NCI-H748 treated with DMSO at 0.1 percent for 48 hours (cell line): ENCODE measurements around the gene RBL1.
"Not testable (repeated sequence)": the region's sequence is repeated elsewhere in the genome, so short reads cannot be mapped to it uniquely, and the experiment has no call there.

Experiments used
- DNase-seq: peaks from one replicate; lab custom pipeline; 2025; lab: John Stamatoyannopoulos, UW

RBL1 gene

GRCh38 chr20:36994221-36994620 lies 101.6 kb downstream of the RBL1 start:
- DNase-seq, result not testable (repeated sequence)

- no peak for DNase-seq
Measured at GRCh38 chr20:36992802-36993334, 102.9 kb downstream of the RBL1 start.

DNA sequence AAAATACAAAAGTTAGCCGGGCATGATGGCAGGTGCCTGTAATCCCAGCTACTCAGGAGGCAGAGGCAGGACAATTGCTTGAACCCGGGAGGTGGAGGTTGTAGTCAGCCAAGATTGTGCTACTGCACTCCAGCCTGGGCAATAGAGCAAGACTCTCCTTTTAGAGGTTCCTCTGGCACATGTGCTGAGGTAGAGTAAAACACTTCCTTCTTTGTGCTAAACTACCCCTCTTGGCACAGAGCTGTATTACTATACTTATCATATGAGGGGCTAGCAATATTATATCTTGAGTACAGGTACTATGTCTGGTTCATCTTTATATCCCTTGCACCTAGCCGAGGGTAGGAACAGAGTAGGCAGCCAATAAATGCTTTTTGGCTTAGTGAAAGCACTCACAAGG lies 104.1 kb downstream of the RBL1 start:
- no peak for DNase-seq

DNA sequence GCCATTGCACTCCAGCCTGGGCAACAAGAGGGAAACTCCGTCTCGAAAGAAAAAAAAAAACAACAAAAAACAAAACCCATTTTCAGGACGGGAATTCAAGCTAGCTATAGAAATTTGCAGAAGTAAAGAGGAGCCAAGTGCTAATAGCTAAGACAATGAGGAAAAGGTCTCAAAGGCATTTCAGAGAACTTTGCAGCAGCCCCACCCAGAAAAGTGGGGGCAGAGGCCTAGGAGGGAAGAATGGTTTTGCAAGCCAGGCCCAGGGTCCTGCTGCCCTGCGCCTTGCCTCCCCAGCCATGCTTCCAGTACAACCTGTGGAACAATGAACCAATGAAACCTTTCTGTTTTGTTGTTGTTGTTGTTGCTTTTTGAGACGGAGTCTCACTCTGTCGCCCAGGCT lies 106.0 kb downstream of the RBL1 start:
- DNase-seq, result no peak

GRCh38 chr20:36988494-36988966 lies 107.3 kb downstream of the RBL1 start:
- no peak for DNase-seq

DNA sequence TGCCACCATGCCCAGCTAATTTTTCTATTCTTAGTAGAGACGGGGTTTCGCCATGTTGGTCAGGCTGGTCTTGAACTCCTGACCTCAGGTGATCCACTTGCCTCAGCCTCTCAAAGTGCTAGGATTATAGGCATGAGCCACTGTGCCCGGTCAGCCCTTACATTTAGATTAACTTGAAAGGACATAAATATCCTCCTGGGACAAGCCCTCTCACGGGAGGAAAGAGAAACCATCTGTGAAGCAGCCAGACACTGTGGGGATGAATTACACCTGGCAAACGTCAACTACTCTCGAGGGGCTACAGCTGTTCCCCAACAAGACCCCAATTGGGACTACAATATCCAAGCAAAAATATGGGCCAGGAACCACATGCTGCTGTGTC lies 111.5 kb downstream of the RBL1 start:
- DNase-seq, result no peak

- no peak for DNase-seq
Measured at GRCh38 chr20:36975099-36975818, 120.5 kb downstream of the RBL1 start.

DNA sequence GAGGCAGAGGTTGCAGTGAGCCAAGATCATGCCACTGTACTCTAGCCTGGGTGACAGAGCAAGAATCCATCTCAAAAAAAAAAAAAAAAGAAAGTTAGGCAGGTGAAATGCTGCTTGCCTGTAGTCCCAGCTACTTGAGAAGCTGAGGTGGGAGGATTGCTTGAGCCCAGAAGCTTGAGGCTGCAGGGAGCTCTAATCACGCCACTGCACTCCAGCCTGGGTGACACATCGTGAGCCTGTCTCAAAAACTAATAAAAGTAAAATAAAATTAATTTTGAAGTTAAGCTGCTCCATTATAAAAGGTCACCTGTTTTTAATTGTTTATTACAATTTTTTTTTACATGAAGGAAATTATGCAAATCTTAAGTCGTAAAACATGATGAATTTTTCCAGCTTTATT lies 121.1 kb downstream of the RBL1 start:
- DNase-seq, result no peak

DNA sequence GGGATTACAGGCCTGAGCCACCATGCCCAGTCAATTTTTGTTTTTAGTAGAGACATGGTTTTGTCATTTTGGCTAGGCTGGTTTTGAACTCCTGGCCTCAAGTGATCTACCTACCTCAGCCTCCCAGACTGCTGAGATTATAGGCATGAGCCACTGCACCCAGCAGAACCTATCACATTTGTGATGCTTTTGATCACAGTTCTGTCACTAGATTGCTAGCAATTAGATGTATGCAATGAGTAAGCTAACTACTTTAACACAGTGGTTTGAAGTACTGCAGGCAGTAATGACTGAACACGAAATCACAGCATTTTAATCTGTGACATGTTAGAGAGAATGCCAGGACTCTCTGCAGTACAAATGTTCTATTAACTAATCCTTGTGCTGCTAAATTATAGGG lies 124.7 kb downstream of the RBL1 start:
- no peak for DNase-seq

DNA sequence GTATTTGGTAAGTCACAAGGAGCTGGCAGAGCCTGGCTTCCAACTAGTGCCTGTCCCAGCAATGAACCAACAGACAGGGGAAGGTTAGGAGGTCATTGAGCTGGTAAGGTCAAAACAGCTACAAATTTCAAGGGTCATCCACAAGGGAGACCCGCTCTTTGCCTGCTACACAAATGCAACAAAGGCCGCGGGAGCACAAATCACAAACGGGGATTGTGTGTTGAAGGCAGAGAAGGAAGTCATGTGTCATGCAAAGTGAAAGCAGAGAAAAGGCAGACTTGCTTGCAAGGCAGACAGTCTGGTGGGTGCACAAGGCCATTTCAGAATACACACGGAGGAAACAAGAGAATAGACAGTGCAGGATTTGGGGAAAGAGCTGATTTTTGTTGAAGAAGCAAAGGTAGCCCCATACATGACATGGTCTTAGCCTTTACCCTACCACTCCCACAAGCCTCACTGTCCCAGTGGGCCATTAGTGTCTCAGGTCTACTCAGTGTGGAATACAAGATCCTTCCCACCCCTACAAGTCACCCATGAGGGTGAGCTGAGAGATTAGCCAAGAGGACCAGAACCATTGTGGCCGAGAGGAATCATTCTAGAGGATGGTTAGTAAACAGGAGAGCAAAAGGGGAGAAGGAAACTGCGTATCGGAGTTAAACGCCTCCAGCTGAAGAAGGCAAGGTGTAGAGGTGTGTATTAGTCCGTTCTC lies 126.2 kb downstream of the RBL1 start:
- DNase-seq, result no peak

DNA sequence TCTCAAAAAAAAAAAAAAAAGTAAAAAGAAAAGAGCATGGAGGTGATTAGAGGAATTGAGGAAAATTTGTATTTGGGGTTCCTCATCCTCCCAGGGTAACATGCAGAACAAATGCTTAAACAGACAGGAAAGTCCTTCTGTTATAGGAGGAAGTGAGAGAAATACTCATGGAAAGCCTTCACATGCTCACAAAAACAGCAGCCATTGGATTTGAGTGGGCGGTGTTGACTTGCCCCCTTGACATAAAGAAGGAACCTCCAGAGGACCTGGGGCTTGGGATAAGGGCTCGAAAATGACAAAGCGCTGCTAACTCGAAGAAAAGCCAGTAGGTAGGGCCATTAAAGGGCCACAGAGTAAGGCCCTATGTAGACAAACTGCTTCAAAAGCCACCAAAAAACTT lies 126.7 kb downstream of the RBL1 start:
- DNase-seq, result no peak

DNA sequence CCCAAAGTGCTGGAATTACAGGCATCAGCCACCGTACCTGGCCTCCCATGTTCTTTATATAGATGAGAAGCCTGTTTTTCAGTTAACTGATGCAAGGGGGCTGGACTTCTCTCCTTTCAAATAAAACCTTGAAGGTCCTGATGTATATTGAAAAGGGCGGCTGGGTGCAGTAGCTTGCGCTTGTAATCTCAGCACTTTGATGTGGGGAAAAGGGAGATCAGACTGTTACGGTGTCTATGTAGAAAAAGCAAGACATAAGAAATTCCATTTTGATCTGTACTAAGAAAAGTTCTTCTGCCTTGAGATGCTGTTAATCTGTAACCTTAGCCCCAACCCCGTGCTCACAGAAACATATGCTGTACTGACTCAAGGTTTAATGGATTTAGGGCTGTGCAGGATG lies 128.2 kb downstream of the RBL1 start:
- no peak for DNase-seq

DNA sequence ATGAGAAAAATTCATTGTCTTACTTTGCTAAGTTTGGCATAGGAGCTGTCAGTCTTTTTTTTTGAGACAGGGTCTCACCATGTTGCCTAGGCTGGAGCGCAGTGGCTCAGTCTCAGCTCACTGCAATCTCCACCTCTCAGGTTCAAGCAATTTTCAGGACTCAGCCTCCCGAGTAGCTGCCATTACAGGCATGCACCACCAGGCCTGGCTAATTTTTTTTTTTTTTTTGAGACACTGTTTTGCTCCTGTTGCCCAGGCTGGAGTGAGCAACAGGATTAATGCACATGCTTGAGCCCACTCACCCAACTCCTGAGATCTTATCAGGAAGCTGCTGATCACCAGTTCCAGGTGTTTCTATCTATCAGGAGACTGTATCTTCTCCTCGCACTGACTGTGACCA lies 128.8 kb downstream of the RBL1 start:
- DNase-seq, result not testable (repeated sequence)

DNA sequence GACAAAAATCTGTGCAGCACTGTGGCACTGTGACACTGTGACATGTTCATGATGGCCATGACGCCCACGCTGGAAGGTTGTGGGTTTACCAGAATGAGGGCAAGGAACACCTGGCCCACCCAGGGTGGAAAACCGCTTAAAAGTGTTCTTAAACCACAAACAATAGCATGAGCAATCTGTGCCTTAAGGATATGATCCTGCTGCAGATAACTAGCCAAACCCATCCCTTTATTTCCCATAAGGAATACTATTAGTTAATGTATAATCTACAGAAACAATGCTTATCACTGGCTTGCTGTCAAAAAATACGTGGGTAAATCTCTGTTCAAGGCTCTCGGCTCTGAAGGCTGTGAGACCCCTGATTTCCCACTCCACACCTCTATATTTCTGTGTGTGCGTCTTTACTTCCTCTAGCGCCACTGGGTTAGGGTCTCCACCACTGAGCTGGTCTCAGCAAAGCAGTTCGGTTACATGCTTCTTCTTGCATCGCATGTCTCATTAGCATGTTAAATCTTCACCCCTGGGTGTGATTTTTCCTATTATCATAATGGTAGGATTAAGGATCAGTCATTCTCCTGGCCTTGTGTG lies 133.3 kb downstream of the RBL1 start:
- not testable (repeated sequence) for DNase-seq

DNA sequence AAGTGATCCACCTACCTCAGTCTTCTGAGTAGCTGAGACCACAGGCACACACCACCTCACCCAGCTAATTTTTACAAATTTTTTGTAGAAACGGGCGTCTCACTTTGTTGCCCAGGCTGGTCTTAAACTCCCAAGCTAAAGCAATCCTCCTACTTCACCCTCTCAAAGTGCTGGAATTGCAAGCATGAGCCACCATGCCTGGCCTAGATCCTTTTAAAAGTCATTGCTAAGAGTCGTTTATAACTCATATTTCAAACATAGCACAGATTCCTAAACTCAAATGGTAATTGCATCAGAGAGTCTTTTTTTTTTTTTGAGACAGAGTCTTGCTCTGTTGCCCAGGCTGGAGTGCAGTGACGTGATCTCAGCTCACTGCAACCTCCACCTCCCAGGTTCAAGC lies 136.6 kb downstream of the RBL1 start:
- no peak for DNase-seq

DNA sequence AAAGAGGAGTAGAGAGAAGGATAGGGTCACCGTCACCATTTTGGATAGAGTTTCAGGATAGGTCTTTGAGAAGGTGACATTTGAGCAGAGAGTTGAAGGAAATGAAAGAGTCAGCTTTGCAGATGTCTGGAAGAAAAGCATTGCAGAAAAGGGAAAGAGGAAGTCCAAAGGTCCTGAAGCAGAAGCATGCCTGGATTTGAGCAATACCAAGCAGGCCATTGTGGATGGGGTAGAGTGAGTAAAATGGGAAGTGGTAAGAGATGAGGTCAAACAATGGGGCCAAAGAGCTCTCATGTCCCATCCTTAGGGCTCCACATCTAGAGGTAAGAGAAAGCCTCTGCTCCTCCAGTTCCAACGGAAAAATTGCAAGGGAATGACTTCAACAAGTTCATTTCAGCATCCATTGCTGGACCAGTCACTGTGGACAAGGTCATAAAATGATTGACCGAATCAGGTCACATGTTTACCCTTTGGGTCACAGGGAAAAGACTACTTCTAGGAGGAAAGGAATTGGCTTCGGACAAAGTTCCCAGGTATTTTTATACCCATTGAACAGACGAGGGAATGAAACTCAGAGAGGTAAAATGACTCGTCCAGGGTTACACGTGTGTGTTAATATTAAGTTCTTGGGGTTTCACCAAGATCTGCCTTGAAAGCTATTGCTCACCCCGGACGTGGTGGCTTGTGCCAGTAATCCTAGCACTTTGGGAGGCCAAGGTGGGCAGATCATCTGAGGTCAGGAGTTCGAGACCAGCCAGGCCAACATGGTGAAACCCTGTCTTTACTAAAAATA lies 137.7 kb downstream of the RBL1 start:
- DNase-seq, result no peak

- DNase-seq, result no peak
Measured at GRCh38 chr20:36956674-36957073, 139.1 kb downstream of the RBL1 start.

DNA sequence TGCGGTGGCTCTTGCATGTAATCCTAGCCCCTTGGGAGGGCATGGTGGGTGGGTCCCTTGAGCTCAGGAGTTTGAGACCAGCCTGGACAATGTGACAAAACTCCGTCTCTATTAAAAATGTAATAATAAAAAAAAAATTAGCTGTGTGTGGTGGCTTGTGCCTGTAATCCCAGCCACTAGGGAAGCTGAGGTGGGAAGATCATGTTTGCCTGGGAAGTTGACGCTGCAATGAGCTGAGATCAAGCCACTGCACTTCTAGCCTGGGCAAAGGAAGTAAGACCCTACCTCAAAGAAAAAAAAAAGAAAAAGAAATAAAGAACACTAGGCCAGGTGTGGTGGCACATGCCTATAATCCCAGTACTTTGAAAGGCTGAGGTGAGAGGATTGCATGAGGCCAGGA lies 139.8 kb downstream of the RBL1 start:
- DNase-seq, result no peak

GRCh38 chr20:36951979-36952738 lies 143.6 kb downstream of the RBL1 start:
- DNase-seq, result peak; percentile 5

- peak; percentile 93 for DNase-seq
Measured at GRCh38 chr20:36951198-36951978, 144.4 kb downstream of the RBL1 start, which contains the start of gene SAMHD1. TSS of gene SAMHD1 (minus strand) at chr20:36951708. CDS start at chr20:36951643, 65 bp downstream.
